HG02840 (cell line): ENCODE results near the gene DTWD1.
"Not testable (repeated sequence)": the region's sequence is repeated elsewhere in the genome, so short reads cannot be mapped to it uniquely, and the experiment has no call there.

ENCODE experiments used
- ATAC-seq: cut with Tn5 transposase; IDR thresholded peaks from one replicate; pipeline ENCODE4 v1.9.1; 2021; ENCODE audit warnings: mild to moderate bottlenecking, moderate library complexity, moderate number of reproducible peaks; ENCODE audit not compliant: unreplicated experiment, low FRiP score

The DTWD1 gene

DNA sequence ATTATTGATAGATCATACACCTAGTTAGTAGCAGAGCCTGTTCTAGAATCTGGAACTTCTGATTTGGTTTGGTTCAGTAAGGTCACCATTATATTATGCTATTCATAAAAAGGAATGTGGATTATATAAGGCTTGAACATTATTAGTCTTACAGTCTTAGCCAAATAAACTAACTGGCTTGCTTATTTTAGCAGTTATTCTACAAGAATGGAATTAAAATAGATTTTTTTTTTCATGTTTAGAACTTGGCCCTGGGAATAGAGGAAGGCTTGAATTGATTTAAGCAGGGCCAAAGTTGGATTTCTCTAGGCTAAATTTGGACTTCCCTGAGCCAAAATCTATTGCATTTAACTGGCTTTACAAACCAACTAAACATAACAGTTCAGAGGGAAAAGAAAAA is 24.4 kb downstream of the DTWD1 start:
- no peak for ATAC-seq

DNA sequence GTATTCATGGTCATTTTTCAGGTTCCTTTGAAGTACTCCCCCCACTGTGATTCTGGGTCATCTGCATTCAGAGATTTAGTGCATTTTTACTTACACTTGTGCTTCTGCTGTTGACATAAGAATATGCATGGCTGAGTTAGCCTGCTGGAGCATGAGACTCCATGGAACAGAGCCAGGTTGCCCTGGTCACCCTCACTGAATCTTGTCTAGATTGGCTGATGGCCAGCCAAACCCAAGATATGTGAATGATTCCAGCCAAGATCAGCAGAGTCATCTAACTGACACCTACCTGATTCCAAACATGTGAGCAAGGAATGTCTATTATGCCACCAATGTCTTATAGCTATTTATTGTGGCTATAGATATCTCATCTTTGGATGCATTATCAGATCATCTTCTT is 25.1 kb downstream of the DTWD1 start:
- ATAC-seq: no peak

DNA sequence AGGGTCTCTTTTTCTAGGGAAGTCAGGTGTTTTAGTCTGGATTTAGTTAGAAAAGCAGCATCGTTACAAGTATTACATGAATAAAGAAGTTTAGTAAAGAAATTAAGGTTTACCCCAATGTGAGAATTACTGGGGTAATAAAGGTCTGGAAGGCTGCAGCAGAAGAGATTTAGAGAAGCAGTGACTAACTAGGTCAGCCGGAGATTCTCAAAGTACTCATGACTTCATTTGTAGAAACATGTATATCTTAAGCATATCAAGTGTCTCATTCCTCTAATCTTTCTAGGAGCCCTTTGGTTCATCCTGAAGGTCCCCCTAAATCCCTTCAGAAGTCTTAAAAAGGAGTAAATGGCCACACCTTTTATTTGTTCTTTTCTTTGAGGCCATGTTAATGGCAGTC is 26.0 kb downstream of the DTWD1 start:
- ATAC-seq: no peak

DNA sequence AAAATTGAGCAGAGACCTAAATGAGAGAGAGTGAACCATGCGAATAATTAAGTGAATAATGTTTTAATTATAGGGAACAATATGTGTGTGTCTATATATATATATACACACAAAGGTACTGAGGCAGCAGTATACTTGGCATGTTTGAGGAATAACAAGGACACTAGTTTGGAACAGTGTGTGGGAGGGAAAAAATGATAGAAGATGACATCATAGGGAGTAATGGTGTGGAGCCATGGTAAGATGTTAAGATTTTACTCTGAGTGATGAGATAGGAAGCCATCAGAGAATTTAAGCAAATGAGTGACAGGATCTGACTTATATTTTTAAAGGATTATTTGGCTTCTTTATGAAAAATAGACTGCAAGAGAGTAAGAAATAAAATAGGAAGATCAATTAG is 29.1 kb downstream of the DTWD1 start:
- no peak for ATAC-seq

DNA sequence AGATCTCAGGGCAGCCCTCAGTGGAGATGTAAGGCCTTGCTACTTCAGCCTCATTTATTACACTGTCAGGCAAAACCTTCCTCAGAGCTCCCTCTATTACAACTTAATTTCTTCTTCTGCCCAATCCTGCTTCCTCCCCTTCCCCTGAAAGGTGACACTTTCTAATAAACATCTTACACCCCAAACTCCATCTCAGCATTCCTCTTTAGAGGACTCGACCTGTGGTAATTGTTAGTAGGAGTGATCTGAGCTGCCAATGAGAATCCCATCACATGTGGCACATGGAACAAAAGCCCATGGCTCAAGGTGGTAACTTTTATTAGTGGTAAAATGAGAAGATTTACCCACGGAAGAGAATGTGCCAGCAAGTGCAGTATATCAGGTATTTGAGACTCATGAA is 29.8 kb downstream of the DTWD1 start:
- no peak for ATAC-seq

DNA sequence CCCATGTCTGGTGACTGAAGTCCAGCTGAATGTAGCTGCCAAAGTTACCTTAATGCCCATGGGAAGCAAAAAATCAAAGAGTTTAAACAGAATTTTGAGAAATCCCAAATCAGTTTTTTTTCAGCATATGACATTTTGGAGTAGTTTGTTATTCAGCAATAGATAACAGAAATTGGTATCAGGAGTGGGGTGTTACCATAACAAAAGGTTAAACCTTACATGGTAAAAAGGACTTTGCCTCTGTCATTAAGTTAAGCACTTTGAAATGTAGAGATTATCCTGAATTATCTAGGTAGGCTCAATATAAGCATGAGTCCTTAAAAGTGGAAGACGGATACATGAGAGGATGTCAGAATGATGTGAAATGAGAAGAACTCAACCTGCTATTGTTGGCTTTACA is 32.1 kb downstream of the DTWD1 start:
- no peak for ATAC-seq

DNA sequence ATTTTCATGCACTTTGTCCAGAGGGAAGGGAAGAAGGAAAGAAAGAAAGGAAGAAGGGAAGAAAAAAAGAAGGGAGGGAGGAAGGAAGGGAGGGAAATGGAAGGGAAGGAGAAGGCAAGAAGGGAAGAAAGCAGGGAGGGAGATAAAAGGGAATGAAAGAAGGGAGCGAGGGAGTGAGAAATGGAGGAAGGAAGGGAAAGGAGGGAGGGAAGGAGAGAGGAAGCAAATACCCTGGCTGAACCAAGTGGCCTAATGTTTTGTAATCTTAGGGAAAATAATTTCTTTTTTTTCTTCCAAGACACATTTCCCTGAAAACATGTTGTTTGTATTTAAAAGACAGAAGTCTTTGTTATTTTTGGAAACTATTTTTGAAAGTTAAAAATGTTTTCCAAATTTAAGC is 35.9 kb downstream of the DTWD1 start:
- no peak for ATAC-seq

DNA sequence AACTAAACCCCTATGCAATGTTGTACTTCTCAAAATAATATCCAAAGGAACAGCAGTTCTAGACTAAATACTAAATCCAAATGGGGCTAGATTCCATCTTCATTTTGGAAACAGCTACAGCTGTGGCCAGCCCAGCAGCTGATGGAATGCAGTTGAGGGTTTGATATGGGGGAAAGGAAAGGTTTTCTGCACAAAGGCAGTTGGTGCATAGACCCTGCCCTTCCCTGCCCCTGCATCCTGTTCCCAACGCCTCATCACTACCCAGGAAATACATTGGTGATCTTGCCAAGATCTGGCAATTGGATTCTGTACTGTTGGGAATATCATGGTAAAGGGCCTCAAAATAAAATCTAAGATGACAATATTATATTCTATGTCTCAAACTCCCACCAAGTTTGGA is 43.9 kb downstream of the DTWD1 start:
- no peak for ATAC-seq

DNA sequence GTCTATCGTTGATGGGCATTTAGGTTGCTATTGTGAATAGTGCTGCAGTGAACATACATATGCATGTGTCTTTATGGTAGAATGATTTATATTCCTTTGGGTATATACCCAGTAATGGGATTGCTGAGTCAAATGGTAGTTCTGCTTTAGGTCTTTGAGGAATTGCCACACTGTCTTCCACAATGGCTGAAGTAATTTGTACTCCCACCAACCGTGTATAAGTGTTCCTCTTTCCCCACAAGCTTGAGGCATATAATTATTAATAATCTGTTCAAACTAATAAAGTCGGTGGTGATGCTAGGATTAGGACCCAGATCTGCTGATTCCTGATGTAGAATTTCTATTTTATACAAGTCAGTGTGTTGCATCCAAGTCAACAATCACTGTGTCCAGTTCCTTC is 45.6 kb downstream of the DTWD1 start:
- not testable (repeated sequence) for ATAC-seq

DNA sequence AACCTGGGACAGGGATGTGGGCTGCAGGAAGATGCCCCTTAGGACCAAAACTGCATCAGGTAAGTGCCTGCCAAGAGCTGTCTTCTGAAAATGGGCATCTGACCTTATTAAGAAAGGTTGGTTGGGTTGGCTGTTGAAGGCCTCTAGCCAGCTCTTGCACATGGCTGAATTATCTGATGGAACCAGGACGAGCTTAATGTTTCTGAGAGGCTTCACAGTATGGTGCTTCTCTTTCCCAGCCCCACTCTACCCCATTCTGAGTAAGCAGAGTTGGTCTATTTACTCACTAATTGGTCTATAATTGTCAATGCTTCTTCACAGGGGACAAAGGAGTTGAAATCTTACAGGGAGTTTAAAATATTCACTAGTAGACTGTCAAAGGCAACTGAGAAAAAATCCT is 48.4 kb downstream of the DTWD1 start:
- ATAC-seq: no peak

DNA sequence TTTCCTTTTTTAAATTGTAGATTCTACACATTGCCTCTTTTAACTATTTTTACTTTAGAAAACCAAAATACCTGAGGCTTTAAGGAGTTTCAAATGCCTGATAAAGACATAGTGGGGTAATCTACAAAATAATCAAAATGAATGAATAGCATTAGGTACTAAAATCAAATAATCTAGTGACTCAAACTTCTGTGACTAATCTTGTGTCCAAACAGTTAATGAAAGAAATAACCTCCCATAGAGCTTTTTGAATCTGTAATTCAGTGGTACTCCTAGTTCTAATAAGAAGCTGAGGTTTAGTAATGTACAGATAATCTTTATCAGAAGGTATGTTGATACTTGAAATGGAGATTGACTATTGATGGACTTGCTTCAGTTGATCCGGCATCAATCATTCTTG is 53.0 kb downstream of the DTWD1 start:
- no peak for ATAC-seq

DNA sequence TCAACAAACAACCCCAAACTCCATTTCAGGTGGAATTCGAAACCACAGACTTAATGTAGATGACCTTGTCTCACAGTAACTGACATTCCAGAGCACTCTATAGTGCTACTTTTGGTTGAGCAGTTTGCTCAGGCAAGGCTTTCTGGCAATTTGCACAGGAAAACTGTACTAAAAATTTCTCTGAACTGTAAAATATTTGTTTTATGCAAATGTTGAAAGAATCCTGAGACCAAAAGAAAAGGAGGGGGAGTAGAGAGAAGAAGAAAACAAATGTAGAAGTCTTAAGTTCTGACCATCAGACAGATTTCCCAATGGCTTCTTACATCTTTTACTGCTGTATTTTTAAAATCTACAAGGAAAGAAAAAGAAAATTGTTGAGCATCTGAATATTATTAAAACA is 53.5 kb downstream of the DTWD1 start:
- no peak for ATAC-seq

DNA sequence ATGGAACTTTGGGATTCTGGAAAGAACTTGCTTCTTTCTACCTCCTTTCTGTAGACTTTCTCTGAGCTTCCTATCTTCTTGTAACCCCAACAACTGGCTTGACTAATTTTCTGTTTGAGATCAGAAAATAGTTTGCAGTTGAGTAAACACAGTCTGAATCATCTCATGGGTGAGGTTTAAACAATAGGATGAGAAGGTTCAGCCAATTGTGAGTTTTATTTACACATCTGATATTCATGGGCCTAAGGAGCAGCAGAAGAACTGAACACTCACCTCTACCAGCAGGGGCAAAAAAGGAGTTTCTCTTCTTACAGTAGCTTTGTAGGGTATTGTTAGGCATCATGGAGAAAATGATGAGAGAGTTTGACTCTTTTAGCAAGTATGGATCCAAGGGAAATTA is 54.2 kb downstream of the DTWD1 start:
- ATAC-seq: no peak

DNA sequence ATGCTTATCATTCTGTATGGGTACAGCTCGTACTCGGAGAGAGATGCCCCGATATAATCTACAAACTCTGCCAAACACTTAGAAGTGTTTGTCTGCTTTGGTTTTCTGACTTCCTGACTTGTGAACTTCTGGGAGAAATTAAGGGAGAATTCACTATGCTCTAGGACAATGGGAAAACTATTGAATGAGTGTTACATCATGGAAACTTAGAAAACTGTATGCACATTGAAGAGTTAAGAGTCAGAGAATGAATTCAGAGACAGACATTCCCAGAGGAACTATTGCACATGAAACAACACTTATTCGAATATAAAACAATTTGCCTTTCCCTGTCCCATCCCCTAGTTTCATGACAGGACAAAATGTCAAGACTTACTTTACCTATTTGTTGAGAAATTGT is 57.8 kb downstream of the DTWD1 start:
- no peak for ATAC-seq

DNA sequence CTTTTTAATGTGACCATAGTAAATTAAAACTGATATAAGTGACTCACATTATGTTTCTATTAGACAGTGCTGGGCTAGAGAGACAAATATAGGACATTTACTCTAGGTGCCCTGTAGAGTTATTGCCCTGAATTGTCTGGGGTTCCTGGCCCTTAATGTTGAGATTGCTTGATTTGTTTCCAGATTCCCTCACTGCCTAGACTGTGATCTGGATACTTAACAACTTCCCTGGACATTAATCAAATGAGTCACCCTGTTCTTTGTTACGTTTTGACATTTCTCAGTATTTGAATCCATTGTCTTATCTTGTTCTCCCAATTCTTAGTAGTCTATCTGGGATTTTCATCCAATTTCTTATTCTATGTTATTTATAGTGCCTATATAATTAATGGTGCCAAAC is 65.8 kb downstream of the DTWD1 start:
- ATAC-seq: no peak

DNA sequence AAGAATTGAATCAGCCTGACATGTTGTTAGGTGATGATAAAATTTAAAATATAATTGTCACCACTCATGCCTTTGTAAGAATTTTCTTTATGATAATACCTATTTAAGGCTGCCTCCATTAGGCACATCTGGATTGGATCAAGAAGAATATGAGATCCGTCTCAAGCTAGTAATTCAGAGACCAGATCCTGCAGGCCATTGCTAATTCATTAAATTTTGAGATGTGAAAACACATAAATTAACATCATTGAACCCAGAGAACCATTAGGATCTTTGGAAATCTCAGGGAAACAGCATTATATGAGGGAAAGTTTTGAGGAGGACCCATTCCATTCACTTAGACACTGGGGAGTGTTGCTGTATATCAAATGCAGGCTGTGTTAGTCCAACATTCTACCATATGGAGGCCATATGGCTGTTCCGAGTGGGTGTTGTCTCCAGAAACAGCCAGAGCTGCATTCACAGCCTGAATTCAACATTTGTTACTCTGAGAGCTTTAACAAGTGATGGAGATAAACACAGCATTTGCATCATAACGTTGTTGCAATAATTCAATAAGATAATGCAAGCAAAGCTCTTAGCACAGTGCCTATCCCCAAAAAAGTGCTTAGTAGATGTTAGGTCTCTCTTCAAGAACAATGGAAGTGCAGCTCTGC is 67.4 kb downstream of the DTWD1 start:
- ATAC-seq: no peak

DNA sequence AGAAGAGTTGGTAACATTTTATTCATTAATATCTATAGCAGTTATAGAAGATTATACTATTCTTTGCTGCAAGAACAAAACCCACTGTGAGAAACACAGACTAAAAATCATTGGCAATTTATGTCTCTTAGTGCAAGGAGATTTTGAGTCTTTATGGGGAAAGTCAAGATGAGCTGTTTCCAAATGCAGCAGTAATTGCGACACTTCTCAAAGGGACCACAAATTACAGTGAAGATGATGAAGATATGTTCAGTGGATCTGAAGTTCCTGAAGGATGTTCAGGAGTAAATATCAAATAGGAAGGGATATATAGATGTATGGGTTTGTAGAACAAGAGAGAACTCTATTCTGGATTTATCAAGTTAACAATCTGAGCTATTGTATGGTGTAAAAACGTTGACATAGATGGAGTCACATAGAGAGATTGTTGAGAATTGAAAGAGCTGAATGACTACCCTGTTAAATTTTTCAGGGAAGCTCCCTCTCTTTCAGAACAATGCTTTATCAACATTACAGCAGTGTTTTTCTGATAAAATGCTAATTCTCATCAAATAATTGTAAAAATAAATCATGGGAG is 71.8 kb downstream of the DTWD1 start:
- no peak for ATAC-seq

DNA sequence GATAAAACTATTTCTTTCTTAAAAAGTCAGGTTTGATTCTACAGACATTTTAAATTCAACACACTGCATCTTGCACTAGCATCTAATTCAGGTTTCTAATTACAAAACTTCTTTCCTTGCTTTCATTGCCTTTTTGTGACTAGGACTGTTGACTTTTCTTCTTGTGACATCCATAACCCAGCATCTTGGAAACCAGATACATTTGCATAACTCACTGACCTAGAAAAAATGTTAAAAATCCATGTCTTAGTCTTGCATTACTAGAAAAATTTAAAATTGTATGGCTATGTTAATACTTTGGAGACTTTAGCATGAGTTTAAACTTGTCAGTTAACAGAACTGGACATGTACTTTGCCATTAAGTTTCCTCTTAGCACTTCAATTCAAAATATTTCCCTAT is 72.7 kb downstream of the DTWD1 start:
- ATAC-seq: no peak

DNA sequence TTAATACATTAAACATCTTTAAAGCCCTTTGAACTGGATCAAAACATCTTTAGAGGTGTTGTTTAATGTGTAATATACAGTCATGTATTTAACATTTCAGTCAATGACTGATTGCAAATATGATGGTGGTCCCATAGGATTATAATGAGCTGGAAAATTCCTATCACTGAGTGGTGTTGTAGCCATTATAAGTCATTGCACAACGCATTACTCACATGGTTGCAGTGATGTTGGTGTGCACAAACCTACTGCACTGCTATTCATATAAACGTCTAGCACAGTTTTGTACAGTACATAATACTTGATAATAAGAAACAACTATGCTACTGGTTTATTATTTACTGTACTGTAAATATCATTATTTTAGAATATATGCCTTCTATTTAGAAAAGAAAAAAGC is 75.6 kb downstream of the DTWD1 start:
- ATAC-seq: no peak

DNA sequence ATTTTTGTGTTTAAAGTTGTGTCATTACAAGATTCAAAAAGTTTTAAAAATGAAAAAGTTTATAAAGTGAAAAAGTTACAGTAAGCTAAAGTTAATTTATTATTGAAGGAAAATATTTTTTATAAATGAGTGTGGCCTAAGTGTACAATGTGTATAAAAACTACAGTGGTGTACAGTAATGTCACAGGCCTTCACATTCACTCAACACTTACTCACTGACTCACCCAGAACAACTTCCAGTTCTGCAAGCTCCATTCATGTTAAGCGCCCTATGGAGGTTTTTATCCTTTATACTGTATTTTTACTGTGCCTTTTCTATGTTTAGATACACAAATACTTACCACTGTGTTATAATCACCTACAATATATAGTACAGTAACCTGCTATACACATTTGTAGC is 76.3 kb downstream of the DTWD1 start:
- no peak for ATAC-seq

DNA sequence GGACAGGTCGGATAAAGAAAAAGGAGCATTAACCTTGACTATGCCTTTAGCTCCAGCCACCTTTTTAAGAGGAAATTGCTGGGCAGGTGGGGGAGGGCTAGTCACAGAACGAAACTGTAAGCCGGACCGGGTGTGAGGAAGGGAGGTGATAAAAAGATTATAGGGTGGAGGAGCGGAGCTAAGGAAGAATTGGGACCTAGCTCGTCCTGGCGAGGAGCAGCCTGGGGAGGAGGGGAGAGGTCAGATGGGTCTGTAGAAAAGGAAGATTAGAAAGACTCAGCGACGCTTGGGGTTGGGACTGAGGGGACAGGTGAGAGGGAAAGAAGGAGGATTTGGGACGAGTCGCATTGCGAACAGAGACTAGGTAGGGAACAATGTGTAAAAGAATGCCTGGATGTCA is 82.1 kb downstream of the DTWD1 start:
- ATAC-seq: not testable (repeated sequence)
